ENCODE measurements around the gene EMSY. TPM values are rescaled to one million over a fixed set of nuclear protein-coding genes. Genes with fewer than 3 reads are reported as not detected.

The EMSY gene
- total and polyA plus RNA-seq, 5 experiments from 2014 or later = 16.7 to 49.3 (median 22.7) TPM

DNA sequence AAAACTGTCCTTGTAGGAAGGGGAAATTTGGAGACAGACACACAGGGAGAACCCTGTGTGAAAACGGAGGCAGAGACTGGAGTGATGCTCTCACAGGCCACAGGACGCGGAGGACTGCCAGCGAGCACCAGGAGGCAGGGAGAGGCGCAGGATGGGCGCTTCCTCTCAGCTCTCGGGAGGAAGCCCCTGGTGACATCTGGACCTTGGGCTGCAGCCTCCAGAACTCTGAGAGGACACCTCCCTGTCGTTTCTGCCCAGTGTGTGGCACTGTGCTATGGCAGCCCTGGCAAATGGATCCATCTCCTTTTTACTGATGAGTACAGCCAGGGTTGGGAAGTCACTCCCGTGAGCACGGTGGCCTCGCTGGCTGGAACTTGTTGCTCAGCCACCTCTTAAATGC, 151.8 kb downstream of the EMSY start:
- H3K27me3 Mint-ChIP-seq = peaks cover 0 to 6% (median 3%) of the 10 kb centered on the region in 5 donors
- H3K36me3 Mint-ChIP-seq = peaks cover 0 to 1% (median 0%) of the 10 kb centered on the region in 3 donors
- H3K4me1 Mint-ChIP-seq = peaks cover 0 to 6% (median 3%) of the 10 kb centered on the region in 4 donors
- H3K4me3 Mint-ChIP-seq = no peak overlapping the region
- POLR2A ChIA-PET = no interaction called here
- DNase-seq (peak in 1 of 10 donors; percentile 4), ATAC-seq (no peak)
- peaks cover 0 to 5% (median 0%) of the 10 kb centered on the region in 9 donors for H3K9me3 Mint-ChIP-seq
- H3K27ac Mint-ChIP-seq = peak overlapping the region in 1 of 10 donors; percentile 40

DNA sequence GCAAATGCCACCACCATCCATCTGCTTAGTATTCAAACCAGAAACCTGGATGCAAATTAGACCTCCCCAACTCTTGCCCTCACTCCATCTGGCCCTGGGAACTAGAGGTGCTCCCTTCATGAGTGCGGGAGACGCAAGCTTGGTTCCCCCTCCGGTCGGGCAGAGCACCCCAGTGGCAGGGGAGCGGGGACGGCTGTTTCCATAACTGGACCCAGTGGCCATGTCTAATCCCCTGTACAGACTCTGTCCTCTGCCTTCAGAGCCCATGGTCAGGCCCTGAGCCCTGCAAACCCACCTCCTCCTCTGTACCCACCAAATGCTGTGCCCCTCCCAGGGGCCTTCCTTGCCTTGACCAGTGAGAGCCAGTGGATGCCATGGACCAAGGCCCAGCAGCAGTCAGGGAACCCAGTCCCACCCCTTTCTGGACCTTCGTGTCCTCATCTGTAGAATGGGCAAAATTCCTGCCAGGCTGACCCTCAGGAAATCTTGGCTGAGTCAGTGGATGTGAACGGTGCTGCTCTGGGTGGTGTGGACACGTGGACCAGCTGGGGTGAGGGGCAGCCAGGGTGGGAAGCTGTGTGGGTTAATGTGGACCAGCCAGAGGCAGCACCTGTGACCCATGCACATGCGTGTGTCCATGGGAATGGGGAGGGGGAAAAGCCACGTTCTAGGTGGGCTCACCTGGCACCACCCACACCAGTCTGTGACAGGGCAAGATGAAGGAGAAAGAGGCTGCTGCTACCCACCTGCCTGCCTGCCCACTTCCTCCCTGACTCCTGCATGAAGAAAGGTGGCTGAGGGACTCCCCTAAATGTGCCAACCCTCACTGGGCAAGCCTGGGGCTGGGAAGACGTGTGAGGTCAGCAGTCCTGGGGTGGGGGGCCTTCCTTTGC, 153.0 kb downstream of the EMSY start:
- Mint-ChIP-seq H3K4me1 (peaks cover 0 to 5% (median 2%) of the 10 kb centered on the region in 4 donors), H3K36me3 (peaks cover 0 to 1% (median 0%) of the 10 kb centered on the region in 3 donors), H3K27me3 (peaks cover 0 to 3% (median 2%) of the 10 kb centered on the region in 5 donors), H3K4me3 (no peak overlapping the region), H3K9me3 (peaks cover 0 to 5% (median 0%) of the 10 kb centered on the region in 9 donors), H3K27ac (no peak overlapping the region)
- ATAC-seq = no peak
- DNase-seq = peak in 1 of 10 donors; percentile 61
- POLR2A ChIA-PET = no interaction called here

DNA sequence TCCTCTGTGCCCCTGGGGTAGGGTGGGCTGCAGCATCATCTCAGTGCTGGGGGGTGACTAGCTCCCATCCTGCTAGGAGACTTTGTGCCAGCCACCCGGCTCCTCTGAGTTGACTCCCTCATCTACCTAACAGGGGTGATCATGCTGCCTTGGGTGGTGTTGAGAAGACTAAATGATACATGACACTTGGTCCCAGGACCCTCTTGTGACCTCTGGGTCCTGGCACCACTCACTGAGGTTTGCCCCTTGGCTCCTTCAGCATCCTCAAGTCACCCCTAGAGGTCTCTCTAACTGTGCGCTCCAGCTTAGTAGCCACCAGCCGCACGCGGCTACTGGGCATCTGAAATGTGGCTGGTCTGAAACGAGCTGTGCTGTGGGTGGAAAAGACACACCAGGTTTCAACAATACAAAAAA, 153.6 kb downstream of the EMSY start:
- Mint-ChIP-seq H3K27ac (peak overlapping the region in 1 of 10 donors; percentile 26), H3K4me1 (peaks cover 0 to 5% (median 1%) of the 10 kb centered on the region in 4 donors), H3K27me3 (peaks cover 0 to 3% (median 1%) of the 10 kb centered on the region in 5 donors), H3K9me3 (peaks cover 0 to 5% (median 0%) of the 10 kb centered on the region in 9 donors), H3K36me3 (peaks cover 0 to 1% (median 0%) of the 10 kb centered on the region in 3 donors), H3K4me3 (no peak overlapping the region)
- DNase-seq (peak in 1 of 10 donors; percentile 52), ATAC-seq (no peak)
- POLR2A ChIA-PET = no interaction called here

DNA sequence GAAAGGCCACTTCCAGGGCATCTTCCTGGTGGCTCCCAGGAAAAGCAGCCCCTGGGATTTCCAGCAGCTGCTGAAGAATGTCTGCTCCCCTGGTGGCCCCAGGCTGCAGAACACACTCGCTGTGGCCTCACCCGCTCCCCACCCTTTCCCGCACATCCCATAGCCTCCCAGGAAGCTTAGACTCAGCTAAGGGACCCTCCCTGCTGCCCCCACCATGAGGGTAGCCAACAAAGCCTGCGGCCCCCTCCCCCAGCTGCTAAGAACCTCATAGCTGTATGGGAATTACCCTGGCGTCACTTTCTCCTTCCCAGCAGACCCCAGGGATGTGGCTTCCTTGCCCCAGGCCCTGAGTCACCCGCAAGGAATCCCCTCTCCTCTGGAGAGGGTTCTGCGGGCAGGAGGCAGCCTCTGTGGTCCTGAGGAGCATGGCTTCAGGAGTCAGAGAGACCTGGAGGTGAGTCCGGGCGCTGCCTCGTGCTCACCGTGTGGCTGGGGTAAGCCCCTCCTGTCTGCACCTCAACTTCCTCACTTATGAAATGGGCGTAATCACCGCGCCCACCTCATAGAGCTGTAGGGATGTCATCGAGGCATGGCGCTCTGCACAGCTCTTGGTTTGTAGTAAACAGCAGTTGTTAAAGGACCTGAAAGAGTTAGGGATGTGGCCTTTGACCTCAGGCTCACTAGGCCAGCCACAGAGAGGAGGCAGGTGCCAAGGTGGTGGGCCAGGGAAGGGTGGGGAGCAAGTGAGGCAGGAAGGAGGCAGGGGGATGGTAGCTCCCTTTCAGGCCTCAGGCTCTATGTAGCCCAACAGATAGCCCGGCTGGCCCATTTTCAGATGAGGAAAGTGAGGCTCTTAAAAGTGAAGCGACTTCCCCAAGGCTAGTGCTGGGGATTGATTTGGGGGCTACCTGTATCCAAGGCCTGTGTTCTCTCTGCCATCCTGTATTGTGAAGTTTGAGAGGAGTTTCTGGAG, 154.5 kb downstream of the EMSY start:
- Mint-ChIP-seq H3K4me3 (no peak overlapping the region), H3K27ac (no peak overlapping the region), H3K4me1 (peaks cover 0 to 5% (median 0%) of the 10 kb centered on the region in 4 donors), H3K36me3 (no peaks in the 10 kb centered on the region), H3K27me3 (peaks cover 0 to 8% (median 0%) of the 10 kb centered on the region in 5 donors), H3K9me3 (peaks cover 0 to 3% (median 0%) of the 10 kb centered on the region in 9 donors)
- DNase-seq (peak in 1 of 10 donors; percentile 31), ATAC-seq (no peak)
- POLR2A ChIA-PET = no interaction called here

DNA sequence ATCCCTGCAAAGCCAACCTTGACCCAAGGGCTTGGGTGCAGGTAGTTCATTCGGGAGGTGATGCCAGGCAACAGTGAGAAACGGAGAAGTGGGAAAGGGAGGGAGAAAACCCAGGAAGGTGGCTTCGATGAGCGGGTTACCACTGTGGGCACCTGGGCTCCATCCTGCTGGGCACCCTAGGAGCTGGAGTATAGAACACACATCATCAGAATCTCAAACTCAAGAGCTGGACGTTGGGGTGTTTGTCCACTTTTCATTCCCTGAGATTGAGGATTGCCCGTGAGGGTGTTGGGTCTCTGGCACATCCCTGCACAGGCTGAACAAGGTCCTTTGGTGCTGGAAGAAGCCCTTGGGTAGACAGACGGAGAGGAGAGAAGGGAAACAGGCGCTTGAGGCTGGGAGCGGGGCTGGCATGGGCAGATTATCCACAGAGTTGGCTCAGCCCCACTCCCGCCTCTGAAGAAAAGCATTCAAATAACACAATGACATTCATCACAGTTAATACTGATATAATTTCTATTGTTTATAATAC, 155.4 kb downstream of the EMSY start:
- H3K4me3 Mint-ChIP-seq = no peak overlapping the region
- H3K9me3 Mint-ChIP-seq = no peaks in the 10 kb centered on the region
- ATAC-seq (no peak), DNase-seq (peak in 1 of 10 donors; percentile 31)
- H3K4me1 Mint-ChIP-seq = peaks cover 0 to 5% (median 0%) of the 10 kb centered on the region in 4 donors
- H3K27ac Mint-ChIP-seq = no peak overlapping the region
- POLR2A ChIA-PET = no interaction called here
- no peaks in the 10 kb centered on the region for H3K36me3 Mint-ChIP-seq
- H3K27me3 Mint-ChIP-seq = peaks cover 0 to 11% (median 0%) of the 10 kb centered on the region in 5 donors

DNA sequence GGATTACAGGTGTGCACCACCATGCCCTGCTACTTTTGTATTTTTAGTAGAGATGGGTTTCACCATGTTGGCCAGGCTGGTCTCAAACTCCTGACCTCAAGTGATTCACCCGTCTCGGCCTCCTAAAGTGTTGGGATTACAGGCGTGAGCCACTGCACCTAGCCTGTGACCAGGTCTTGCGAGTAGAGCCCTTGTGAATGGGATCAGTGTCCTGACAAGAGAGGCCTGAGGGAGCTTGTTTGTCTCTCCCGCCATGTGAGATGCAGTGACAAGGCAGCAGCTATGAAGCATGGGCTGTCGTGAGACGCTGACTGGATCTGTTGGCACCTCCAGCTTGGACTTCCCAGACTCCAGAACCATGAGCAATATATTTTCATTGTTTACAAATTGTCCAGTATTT, 156.5 kb downstream of the EMSY start:
- ATAC-seq (no peak), DNase-seq (peak in 1 of 10 donors; percentile 7)
- H3K4me3 Mint-ChIP-seq = no peak overlapping the region
- H3K36me3 Mint-ChIP-seq = no peaks in the 10 kb centered on the region
- H3K27me3 Mint-ChIP-seq = peaks cover 0 to 11% (median 0%) of the 10 kb centered on the region in 5 donors
- peaks cover 0 to 5% (median 0%) of the 10 kb centered on the region in 4 donors for H3K4me1 Mint-ChIP-seq
- H3K27ac Mint-ChIP-seq = no peak overlapping the region
- no peaks in the 10 kb centered on the region for H3K9me3 Mint-ChIP-seq
- POLR2A ChIA-PET = no interaction called here

DNA sequence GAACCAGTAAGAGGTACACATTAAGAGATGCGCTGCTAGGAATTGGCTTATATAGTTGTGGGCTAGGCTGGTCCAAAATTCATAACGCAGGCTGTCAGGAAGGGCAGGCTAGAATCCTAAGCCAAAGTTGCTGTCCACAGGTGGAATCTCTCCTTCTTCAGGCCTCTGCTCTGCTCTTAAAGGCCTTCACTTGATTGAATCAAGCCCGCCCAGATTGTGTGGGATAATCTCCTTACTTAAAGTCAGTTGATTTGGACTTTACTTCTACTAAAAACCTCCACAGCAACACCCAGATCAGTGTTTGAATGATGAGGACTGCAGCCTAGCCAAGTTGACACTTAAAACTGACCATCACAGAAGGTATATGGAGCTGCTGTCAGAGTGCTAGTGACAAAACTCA, 156.9 kb downstream of the EMSY start:
- ATAC-seq (no peak), DNase-seq (peak in 1 of 10 donors; percentile 6)
- peaks cover 0 to 5% (median 1%) of the 10 kb centered on the region in 4 donors for H3K4me1 Mint-ChIP-seq
- no peak overlapping the region for H3K4me3 Mint-ChIP-seq
- no peak overlapping the region for H3K27ac Mint-ChIP-seq
- H3K27me3 Mint-ChIP-seq = peaks cover 0 to 11% (median 0%) of the 10 kb centered on the region in 5 donors
- H3K36me3 Mint-ChIP-seq = no peaks in the 10 kb centered on the region
- H3K9me3 Mint-ChIP-seq = no peaks in the 10 kb centered on the region
- POLR2A ChIA-PET = no interaction called here

DNA sequence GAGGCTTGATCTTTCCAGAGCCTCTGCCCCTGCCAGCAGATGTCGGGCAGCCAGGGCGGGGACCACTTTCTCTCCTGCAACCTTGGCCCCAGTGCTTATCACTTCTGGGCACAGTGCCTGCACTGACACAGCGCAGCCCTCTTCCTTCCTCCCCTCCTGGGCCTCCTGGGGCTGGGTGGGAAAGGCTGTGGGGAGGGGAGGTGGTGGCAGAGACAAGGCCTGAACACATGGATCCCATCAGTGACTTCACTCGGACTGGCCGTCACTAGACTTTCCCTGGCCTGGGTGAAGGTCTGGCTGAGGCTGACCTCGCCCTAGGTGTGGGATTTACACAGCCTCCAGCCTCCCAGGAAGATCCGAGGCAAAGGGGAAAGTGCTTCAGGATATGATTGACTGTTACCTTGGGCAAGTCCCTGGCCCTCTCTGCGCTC, 157.6 kb downstream of the EMSY start:
- Mint-ChIP-seq H3K36me3 (no peaks in the 10 kb centered on the region), H3K27ac (no peak overlapping the region), H3K27me3 (peaks cover 0 to 11% (median 0%) of the 10 kb centered on the region in 5 donors), H3K9me3 (no peaks in the 10 kb centered on the region), H3K4me3 (no peak overlapping the region), H3K4me1 (peaks cover 0 to 5% (median 2%) of the 10 kb centered on the region in 4 donors)
- no peak for ATAC-seq
- DNase-seq = peak in 1 of 10 donors; percentile 40
- POLR2A ChIA-PET = no interaction called here

Other genes with a start within 250 kb of the EMSY start
- gene WNT11, start 238.5 kb upstream of the EMSY start, total RNA-seq = under 1 TPM in 1 of 2 experiments, not detected in 1; 0.81 TPM
- gene WNT11, start 238.5 kb upstream of the EMSY start, polyA plus RNA-seq = under 1 TPM in 2 of 3 donors, not detected in 1; 0.09 to 0.24 TPM
- 10 to 100 TPM; 52.4 to 57.0 TPM for gene THAP12, start 63.9 kb upstream of the EMSY start, total RNA-seq
- 10 to 100 TPM; 58.6 to 66.3 (median 58.9) TPM for gene THAP12, start 63.9 kb upstream of the EMSY start, polyA plus RNA-seq
- gene GVQW3, start 63.7 kb upstream of the EMSY start, total RNA-seq = 1 to 10 TPM; 7.4 to 7.8 TPM
- gene GVQW3, start 63.7 kb upstream of the EMSY start, polyA plus RNA-seq = 1 to 10 TPM; 1.9 to 2.6 (median 2.3) TPM
- under 1 TPM in 1 of 2 experiments, not detected in 1; 0.08 TPM for gene LRRC32, start 225.7 kb downstream of the EMSY start, total RNA-seq
- not detected for gene LRRC32, start 225.7 kb downstream of the EMSY start, polyA plus RNA-seq